Neural crest cell (in vitro differentiated cells): ENCODE measurements around the gene TICRR. TPM values are rescaled to one million over a fixed set of nuclear protein-coding genes. Genes with fewer than 3 reads are reported as not detected.

Source experiments
- DNase-seq: peaks from one replicate; pipeline ENCODE4 v3.0.0; 2021; ENCODE audit warnings: low read depth, mixed read lengths, low spot score
- H3K27ac Mint-ChIP-seq: one replicate; pipeline ENCODE4 v1.8.0; 2021; ENCODE audit warnings: mild to moderate bottlenecking, mixed read lengths; ENCODE audit not compliant: unreplicated experiment
- H3K27me3 Mint-ChIP-seq: 2 replicates; pipeline ENCODE4 v1.8.0; 2021; ENCODE audit warnings: low read depth, mild to moderate bottlenecking, mixed read lengths
- H3K36me3 Mint-ChIP-seq: 2 replicates; pipeline ENCODE4 v1.8.0; 2021; ENCODE audit warnings: low read depth, mild to moderate bottlenecking, mixed read lengths
- H3K4me1 Mint-ChIP-seq: 2 replicates; pipeline ENCODE4 v1.8.0; 2021; ENCODE audit warnings: mixed read lengths
- H3K4me3 Mint-ChIP-seq: one replicate; pipeline ENCODE4 v1.8.0; 2021; ENCODE audit warnings: mild to moderate bottlenecking, mixed read lengths
- H3K9me3 Mint-ChIP-seq: 2 replicates; pipeline ENCODE4 v1.8.0; 2021; ENCODE audit warnings: mixed read lengths
- CTCF ChIP-seq: fragments of 200-600 bp; sonication (generic); conservative IDR thresholded peaks from 2 replicates; pipeline ENCODE4 v1.5.0; 2021; ENCODE audit warnings: antibody characterized with exemption, mild to moderate bottlenecking
- total RNA-seq: library from RNA; stranded (reverse); gene quantifications from 2 replicates; pipeline ENCODE4 v1.2.1, GENCODE V29; 2021

The TICRR gene
- total RNA-seq, 1 donor from 2014 or later, result 43.0 TPM

DNA sequence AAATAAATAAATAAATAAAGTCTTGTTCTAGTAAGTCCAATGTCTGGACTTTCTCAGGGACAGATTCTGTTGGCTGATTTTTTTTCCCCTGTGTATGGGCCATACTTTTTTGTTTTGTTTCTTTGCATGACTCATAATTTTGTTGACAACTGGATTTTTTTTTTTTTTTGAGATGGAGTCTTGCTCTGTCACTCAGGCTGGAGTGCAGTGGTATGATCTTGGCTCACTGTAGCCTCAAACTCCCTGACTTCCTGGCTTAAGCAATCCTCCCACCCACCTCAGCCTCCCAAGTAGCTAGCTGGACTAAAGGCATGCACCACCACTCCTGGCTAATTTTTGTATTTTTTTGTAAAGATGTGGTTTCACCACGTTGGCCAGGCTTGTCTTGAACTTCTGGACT, 38.9 kb downstream of the TICRR start:
- TF ChIP-seq CTCF, result no peak
- Mint-ChIP-seq H3K27ac (no peak overlapping the region), H3K4me1 (no peaks in the 10 kb centered on the region), H3K9me3 (peaks cover 22% of the 10 kb centered on the region), H3K27me3 (no peaks in the 10 kb centered on the region), H3K4me3 (no peak overlapping the region), H3K36me3 (peaks cover 64% of the 10 kb centered on the region)
- DNase-seq, result no peak

GRCh38 chr15:89615135-89615534, 39.9 kb downstream of the TICRR start:
- no peaks in the 10 kb centered on the region for H3K27me3 Mint-ChIP-seq
- peaks cover 18% of the 10 kb centered on the region for H3K9me3 Mint-ChIP-seq
- TF ChIP-seq CTCF, result no peak
- no peaks in the 10 kb centered on the region for H3K4me1 Mint-ChIP-seq
- DNase-seq, result no peak
- no peak overlapping the region for H3K4me3 Mint-ChIP-seq
- H3K36me3 Mint-ChIP-seq, result peaks cover 59% of the 10 kb centered on the region
- no peak overlapping the region for H3K27ac Mint-ChIP-seq

DNA sequence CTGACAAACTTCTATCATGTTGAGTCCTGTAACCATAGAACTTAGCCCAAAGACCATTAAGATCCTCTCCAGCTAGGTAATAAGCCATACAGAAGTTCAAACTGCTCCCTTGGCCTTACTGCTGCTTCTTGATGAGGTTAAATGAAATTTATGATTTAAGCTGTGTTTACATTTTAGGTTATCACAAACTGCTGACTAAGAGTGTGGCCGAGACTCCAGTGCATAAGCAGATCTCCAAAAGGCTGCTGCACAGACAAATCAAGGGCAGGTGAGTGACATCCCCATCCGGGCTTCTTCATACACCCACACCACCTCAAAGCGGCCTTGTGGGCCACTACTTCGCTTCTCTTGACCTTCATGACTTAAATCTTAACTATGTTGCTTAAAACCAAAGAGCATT, 41.0 kb downstream of the TICRR start:
- H3K36me3 Mint-ChIP-seq, result peaks cover 48% of the 10 kb centered on the region
- no peaks in the 10 kb centered on the region for H3K4me1 Mint-ChIP-seq
- no peaks in the 10 kb centered on the region for H3K27me3 Mint-ChIP-seq

GRCh38 chr15:89621547-89621946, 46.3 kb downstream of the TICRR start:
- Mint-ChIP-seq H3K27me3 (no peaks in the 10 kb centered on the region), H3K27ac (no peak overlapping the region)

More for the DNA sequence above, 41.0 kb downstream of the TICRR start:
- peaks cover 15% of the 10 kb centered on the region for H3K9me3 Mint-ChIP-seq
- DNase-seq, result no peak
- no peak overlapping the region for H3K4me3 Mint-ChIP-seq
- H3K27ac Mint-ChIP-seq, result no peak overlapping the region
- no peak for TF ChIP-seq CTCF

DNA sequence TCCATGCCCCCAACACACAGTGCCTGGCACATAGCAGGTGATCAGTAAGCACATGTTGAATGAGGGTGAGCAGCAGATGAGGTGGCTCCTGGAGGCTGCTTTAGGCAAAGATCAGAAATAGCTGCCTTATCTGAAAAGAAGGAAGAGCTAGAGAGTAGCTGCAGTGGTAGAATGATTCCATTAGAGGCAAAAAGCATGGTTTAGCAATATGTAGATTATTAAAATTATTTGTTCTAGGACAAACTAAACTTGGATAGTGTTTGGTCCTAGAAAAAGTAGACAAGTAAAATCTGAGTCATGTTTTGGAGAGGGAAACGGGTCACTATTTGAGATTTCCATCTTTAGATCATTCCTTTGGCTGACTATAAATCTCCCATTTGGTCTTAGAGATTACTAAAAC, 47.9 kb downstream of the TICRR start:
- Mint-ChIP-seq H3K4me3 (no peak overlapping the region), H3K27me3 (no peaks in the 10 kb centered on the region), H3K9me3 (no peaks in the 10 kb centered on the region), H3K36me3 (peaks cover 43% of the 10 kb centered on the region), H3K27ac (no peak overlapping the region), H3K4me1 (no peaks in the 10 kb centered on the region)
- no peak for TF ChIP-seq CTCF
- DNase-seq, result no peak

More at GRCh38 chr15:89621547-89621946, 46.3 kb downstream of the TICRR start:
- H3K4me3 Mint-ChIP-seq, result no peak overlapping the region
- TF ChIP-seq CTCF, result no peak
- H3K4me1 Mint-ChIP-seq, result no peaks in the 10 kb centered on the region
- no peak for DNase-seq
- peaks cover 42% of the 10 kb centered on the region for H3K36me3 Mint-ChIP-seq
- H3K9me3 Mint-ChIP-seq, result no peaks in the 10 kb centered on the region

DNA sequence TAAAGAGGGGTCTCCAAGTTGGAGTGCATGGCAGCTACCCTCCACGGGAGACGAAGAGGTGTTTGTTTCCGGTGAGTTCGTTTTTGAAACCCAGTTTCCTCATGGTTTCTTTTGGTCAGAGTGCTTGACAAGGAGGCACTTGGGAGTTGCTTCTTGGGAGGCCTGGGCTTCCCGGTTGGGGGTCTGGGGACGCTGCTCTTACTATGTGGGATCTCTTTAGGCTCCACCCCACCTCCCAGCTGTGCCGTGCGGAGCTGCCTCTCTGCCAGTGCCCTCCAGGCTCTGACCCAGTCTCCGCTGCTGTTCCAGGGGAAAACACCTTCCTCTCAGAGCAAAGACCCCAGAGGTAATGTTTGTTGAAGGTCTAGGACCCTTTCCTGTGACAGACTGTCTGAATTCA, 50.4 kb downstream of the TICRR start:
- Mint-ChIP-seq H3K27me3 (peaks cover 2% of the 10 kb centered on the region), H3K4me1 (peaks cover 4% of the 10 kb centered on the region), H3K9me3 (no peaks in the 10 kb centered on the region), H3K27ac (no peak overlapping the region), H3K36me3 (peaks cover 51% of the 10 kb centered on the region), H3K4me3 (no peak overlapping the region)
- DNase-seq, result no peak
- no peak for TF ChIP-seq CTCF
